ENCODE measurements around the gene CYP2C9.

- no peak for TF ChIP-seq EHMT2 (IDR thresholded peaks at IDR 0.05; ENCODE audit: borderline replicate concordance, low read depth, low read length)
- no peak for TF ChIP-seq GATAD1 (CRISPR knock-in tag; IDR thresholded peaks at IDR 0.05)
- TF ChIP-seq KDM5B (CRISPR knock-in tag; IDR thresholded peaks at IDR 0.05; ENCODE audit: borderline replicate concordance): no peak
- TF ChIP-seq EZH2 (conservative IDR thresholded peaks at IDR 0.05; ENCODE audit: low read depth, low read length): no peak
These were observed 48.0 kb upstream of the CYP2C9 start for GRCh38 chr10:94890264-94891022.

All from HepG2 (cell line).